ENCODE data around the gene CRELD2.

- TF ChIP-seq CTCF (optimal IDR thresholded peaks at IDR 0.05 in 1 of 3, IDR thresholded peaks at IDR 0.05 in 1 of 3, conservative IDR thresholded peaks at IDR 0.05 in 1 of 3; ENCODE audit: extremely low read depth in 1 of 3, insufficient read depth in 2 of 3, low read length in 3 of 3) (no peak), EZH2 (IDR thresholded peaks at IDR 0.05; ENCODE audit: low read length) (no peak)
These were observed 23.9 kb upstream of the CRELD2 start for GRCh38 chr22:49894322-49895054.
